Karpas-422 (cell line): ENCODE data around the gene BRI3BP. TPM values are rescaled to one million over a fixed set of nuclear protein-coding genes. Genes with fewer than 3 reads are reported as not detected.
"Not testable (repeated sequence)": the region's sequence is repeated elsewhere in the genome, so short reads cannot be mapped to it uniquely, and the experiment has no call there.

Source experiments
- DNase-seq: peaks from one replicate; pipeline ENCODE4 v3.0.0-alpha.2; 2015
- H2AFZ ChIP-seq: fragments of 200-600 bp; sonication (generic); 2 replicates; pipeline ENCODE4 v1.6.1; 2014; ENCODE audit warnings: antibody characterized with exemption, low read length, mixed read lengths
- H3K27ac ChIP-seq: fragments of 200-600 bp; sonication (generic); 2 replicates; pipeline ENCODE4 v1.5.1; 2014; ENCODE audit warnings: mild to moderate bottlenecking, low read length, moderate library complexity
- H3K27me3 ChIP-seq: fragments of 200-600 bp; sonication (generic); 2 replicates; pipeline ENCODE4 v1.6.1; 2014; ENCODE audit warnings: low read length, mixed read lengths
- H3K36me3 ChIP-seq: fragments of 200-600 bp; sonication (generic); 2 replicates; pipeline ENCODE4 v1.6.1; 2014; ENCODE audit warnings: low read length, mixed read lengths; ENCODE audit not compliant: insufficient read depth
- H3K4me1 ChIP-seq: fragments of 200-600 bp; sonication (generic); 2 replicates; pipeline ENCODE4 v1.6.1; 2014; ENCODE audit warnings: mild to moderate bottlenecking, low read length, mixed read lengths
- H3K4me2 ChIP-seq: fragments of 200-600 bp; sonication (generic); 2 replicates; pipeline ENCODE4 v1.6.1; 2014; ENCODE audit warnings: low read length, low read depth, mild to moderate bottlenecking; ENCODE audit not compliant: poor library complexity, severe bottlenecking
- H3K4me3 ChIP-seq: fragments of 200-600 bp; sonication (generic); 2 replicates; pipeline ENCODE4 v1.5.1; 2014; ENCODE audit warnings: mild to moderate bottlenecking, antibody characterized with exemption, low read length, mixed read lengths
- H3K79me2 ChIP-seq: fragments of 200-600 bp; sonication (generic); 2 replicates; pipeline ENCODE4 v1.6.1; 2014; ENCODE audit warnings: mild to moderate bottlenecking, low read length, mixed read lengths
- H3K9ac ChIP-seq: fragments of 200-600 bp; sonication (generic); 2 replicates; pipeline ENCODE4 v1.6.0; 2014; ENCODE audit warnings: low read length
- H3K9me2 ChIP-seq: fragments of 200-600 bp; sonication (generic), shearing (Covaris generic); replicated peaks from 2 replicates; pipeline ENCODE4 v1.6.0; 2014; ENCODE audit warnings: mild to moderate bottlenecking, low read length, moderate library complexity; ENCODE audit not compliant: insufficient read depth
- H3K9me3 ChIP-seq: fragments of 300-700, 200-600 bp; sonication (generic); 2 replicates; pipeline ENCODE4 v1.6.1; 2014; ENCODE audit warnings: low read length, mixed read lengths
- H4K20me1 ChIP-seq: fragments of 200-600 bp; sonication (generic); 2 replicates; pipeline ENCODE4 v1.6.1; 2014; ENCODE audit warnings: mild to moderate bottlenecking, antibody characterized with exemption, low read length, low read depth; ENCODE audit not compliant: insufficient read depth
- total RNA-seq: library from RNA; depleted of rRNA; stranded (reverse); fragments of >200 nt; shearing (Covaris generic); gene quantifications from 2 replicates; pipeline ENCODE4 v1.2.3, GENCODE V29; 2014; ENCODE audit warnings: low replicate concordance

Gene BRI3BP
- total RNA-seq, 1 experiment from 2014 or later = 52.9 TPM

- Histone ChIP-seq H3K9ac (no peak overlapping the region), H3K9me3 (no peaks in the 10 kb centered on the region), H3K4me1 (peaks cover 4% of the 10 kb centered on the region; the same call in 1 of the 2 replicates), H4K20me1 (no peaks in the 10 kb centered on the region), H3K4me2 (no peak overlapping the region), H3K27ac (no peak overlapping the region), H3K36me3 (peaks cover 38% of the 10 kb centered on the region; the same call in 1 of the 2 replicates), H3K4me3 (no peak overlapping the region), H2AFZ (no peak overlapping the region), H3K9me2 (no peaks in the 10 kb centered on the region), H3K27me3 (no peaks in the 10 kb centered on the region), H3K79me2 (peaks cover 11% of the 10 kb centered on the region)
- DNase-seq = no peak
Measured at GRCh38 chr12:124980098-124980892, 13.2 kb upstream of the BRI3BP start.

DNA sequence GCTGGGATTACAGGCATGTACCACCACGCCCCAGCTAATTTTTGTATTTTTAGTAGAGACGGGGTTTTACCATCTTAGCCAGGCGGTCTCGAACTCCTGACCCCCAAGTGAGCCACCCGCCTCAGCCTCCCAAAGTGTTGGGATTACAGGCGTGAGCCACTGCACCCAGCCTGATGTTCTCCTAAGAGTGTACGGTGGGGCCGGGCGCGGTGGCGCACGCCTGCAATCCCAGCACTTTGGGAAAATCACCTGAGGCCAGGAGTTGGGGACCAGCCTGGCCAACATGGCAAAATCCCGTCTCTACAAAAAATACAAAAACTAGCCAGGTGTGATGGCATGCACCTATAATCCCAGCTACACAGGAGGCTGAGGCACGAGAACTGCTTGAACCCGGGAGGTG, 6.6 kb upstream of the BRI3BP start:
- not testable (repeated sequence) for H3K9me3 ChIP-seq, H3K9me2 ChIP-seq, H3K27ac ChIP-seq, H4K20me1 ChIP-seq, H3K4me3 ChIP-seq, H2AFZ ChIP-seq, H3K27me3 ChIP-seq, H3K9ac ChIP-seq, DNase-seq
- H3K4me1 ChIP-seq = peaks cover 14% of the 10 kb centered on the region
- peaks cover 41% of the 10 kb centered on the region for H3K79me2 ChIP-seq
- peak overlapping the region; percentile 80 for H3K4me2 ChIP-seq
- H3K36me3 ChIP-seq = peaks cover 18% of the 10 kb centered on the region; the same call in 1 of the 2 replicates

DNA sequence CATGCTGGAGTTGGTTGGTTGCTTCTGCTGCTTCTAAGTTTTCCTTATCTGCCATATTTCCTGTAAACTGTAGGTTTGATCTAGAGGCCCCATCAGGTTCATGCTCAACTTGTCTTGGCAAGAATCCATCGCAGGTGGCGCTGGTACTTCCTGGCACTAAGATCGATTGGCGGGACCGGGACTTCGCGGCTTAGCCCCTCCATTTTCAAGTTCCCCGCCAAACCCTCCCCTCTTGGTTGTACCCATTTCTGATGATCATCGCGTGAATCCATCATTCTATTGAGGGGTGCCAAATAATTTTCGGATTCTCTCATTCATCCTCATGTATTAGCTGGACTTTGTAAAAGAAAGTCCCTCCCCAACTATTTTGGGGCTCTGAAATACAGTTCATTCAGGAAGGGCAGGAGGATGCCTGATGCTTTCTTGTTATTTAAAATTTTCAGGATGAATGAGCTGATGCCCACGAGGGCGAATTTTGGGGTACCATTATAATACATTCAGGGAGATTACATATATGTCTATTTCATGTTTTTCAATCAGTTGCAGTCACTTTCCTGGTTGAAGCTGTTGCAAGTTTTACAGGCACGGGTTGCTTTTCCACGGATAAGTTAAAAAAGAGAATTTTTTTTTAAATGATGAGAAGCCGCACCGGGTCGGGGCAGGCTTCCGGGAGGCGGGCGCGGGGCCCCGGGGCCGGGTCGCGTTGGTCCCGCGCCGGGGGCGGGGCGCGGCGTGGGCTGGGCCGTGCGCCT, 395 bp upstream of the BRI3BP start:
- peak overlapping the region; percentile 66 for H2AFZ ChIP-seq
- H3K4me3 ChIP-seq = peak overlapping the region; percentile 63
- DNase-seq = peak; percentile 95
- H4K20me1 ChIP-seq = peaks cover 17% of the 10 kb centered on the region
- peaks cover 40% of the 10 kb centered on the region for H3K4me1 ChIP-seq
- H3K9ac ChIP-seq = peak overlapping the region; percentile 74
- no peaks in the 10 kb centered on the region for H3K9me3 ChIP-seq
- H3K79me2 ChIP-seq = peaks cover 46% of the 10 kb centered on the region
- H3K4me2 ChIP-seq = peak overlapping the region; percentile 93
- no peaks in the 10 kb centered on the region for H3K27me3 ChIP-seq
- peak overlapping the region; percentile 97 for H3K27ac ChIP-seq
- peaks cover 5% of the 10 kb centered on the region; the same call in 1 of the 2 replicates for H3K36me3 ChIP-seq
- no peaks in the 10 kb centered on the region for H3K9me2 ChIP-seq

DNA sequence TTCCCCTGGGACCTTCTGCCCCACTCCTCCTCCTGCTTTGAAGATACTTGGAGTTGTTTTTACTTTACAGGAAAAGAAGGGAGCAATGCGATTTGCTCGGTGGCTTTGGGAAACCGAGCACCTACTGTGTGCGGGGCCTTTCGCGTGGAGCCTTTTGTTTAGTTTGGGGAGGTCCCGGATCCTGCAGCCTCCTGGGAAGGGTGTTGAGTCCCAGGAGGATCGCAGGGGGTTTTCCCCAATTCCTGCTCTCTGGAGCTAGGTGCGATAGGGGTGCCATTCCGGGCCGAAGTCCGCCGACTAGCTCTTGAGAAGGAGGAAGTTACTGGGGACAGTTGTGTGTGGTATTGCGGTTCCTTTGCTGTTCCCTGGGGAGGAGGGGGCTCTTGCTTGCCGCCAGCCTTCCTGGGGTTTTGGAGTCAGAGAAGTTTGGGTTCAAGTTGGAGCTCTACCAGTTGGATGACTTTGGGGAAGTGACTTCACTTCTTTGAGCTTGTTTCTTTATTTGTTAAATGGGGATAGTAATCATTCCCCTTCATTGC, 1.1 kb downstream of the BRI3BP start:
- no peaks in the 10 kb centered on the region for H3K27me3 ChIP-seq
- peaks cover 25% of the 10 kb centered on the region for H4K20me1 ChIP-seq
- H3K36me3 ChIP-seq = peaks cover 16% of the 10 kb centered on the region; the same call in 1 of the 2 replicates
- peak overlapping the region; percentile 93 for H3K4me2 ChIP-seq
- peaks cover 52% of the 10 kb centered on the region for H3K79me2 ChIP-seq
- peaks cover 47% of the 10 kb centered on the region for H3K4me1 ChIP-seq
- peak; percentile 90 for DNase-seq
- peak overlapping the region; percentile 99 for H3K27ac ChIP-seq
- H3K9ac ChIP-seq = peak overlapping the region; percentile 87
- no peak overlapping the region for H2AFZ ChIP-seq
- no peaks in the 10 kb centered on the region for H3K9me3 ChIP-seq
- H3K9me2 ChIP-seq = no peaks in the 10 kb centered on the region
- H3K4me3 ChIP-seq = peak overlapping the region; percentile 86

DNA sequence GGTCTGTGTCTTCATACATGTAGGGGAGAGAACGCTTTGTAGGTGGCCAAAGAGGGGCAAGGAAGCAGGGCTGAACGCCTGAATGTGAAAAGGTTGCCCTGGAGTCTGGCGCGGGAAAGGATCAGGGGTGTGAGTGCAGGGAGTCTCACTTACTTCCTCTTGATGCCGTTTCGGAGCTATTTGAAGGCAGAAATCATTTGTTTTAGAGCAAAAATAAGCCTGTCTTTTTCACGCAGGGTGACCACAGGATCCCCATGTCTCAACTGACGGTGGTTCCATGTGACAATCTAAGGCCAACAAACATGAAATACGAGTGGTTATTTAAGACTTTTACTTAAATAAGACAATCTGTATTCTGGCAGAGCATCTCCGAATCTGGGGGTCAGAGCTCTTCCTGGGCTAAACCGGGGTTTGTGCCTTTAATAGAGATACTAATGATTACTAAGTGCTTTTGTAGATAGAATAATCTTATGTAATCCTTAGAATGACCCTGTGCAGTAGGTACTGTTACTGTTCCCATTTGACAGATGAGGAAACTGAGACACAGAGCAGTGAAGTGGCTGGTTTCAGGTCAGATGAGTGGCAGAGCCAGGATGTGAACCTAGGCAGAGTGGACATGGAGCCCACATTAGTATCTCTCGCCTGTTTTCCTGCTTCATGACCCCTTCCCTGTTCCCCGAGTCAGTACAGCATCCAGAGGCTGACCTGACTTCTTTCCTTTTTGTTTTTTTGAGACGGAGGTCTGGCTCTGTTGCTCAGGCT, 1.9 kb downstream of the BRI3BP start:
- peaks cover 55% of the 10 kb centered on the region for H3K4me1 ChIP-seq
- peak overlapping the region; percentile 86 for H3K4me3 ChIP-seq
- no peak overlapping the region for H2AFZ ChIP-seq
- H3K9me2 ChIP-seq = no peaks in the 10 kb centered on the region
- H3K9me3 ChIP-seq = no peaks in the 10 kb centered on the region
- no peaks in the 10 kb centered on the region for H3K27me3 ChIP-seq
- peak; percentile 95 for DNase-seq
- H4K20me1 ChIP-seq = peaks cover 30% of the 10 kb centered on the region
- H3K27ac ChIP-seq = peak overlapping the region; percentile 99
- peaks cover 16% of the 10 kb centered on the region; the same call in 1 of the 2 replicates for H3K36me3 ChIP-seq
- H3K79me2 ChIP-seq = peaks cover 60% of the 10 kb centered on the region
- H3K4me2 ChIP-seq = peak overlapping the region; percentile 93
- H3K9ac ChIP-seq = peak overlapping the region; percentile 87

DNA sequence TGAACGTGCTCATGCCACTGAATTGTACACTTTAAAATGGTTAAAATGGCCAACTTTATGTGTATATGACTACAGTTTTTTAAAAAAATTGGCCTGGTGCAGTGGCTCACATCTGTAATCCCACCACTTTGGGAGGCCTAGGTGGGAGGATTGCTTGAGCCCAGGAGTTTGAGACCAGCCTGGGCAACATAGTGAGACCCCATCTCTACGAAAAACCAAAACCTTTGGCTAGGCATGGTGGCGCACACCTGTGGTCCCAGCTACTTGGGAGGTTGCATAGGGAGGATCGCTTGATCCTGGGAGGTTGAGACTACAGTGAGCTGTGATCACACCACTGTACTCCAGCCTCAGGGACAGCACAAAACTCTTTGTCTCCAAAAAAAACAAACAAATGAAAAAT, 5.3 kb downstream of the BRI3BP start:
- Histone ChIP-seq H3K9me3 (no peaks in the 10 kb centered on the region), H3K9ac (no peak overlapping the region), H3K4me1 (peaks cover 71% of the 10 kb centered on the region), H4K20me1 (peaks cover 59% of the 10 kb centered on the region), H3K4me2 (no peak overlapping the region), H3K27ac (no peak overlapping the region), H3K4me3 (no peak overlapping the region), H3K36me3 (peaks cover 28% of the 10 kb centered on the region), H3K79me2 (peaks cover 93% of the 10 kb centered on the region), H2AFZ (no peak overlapping the region), H3K9me2 (no peaks in the 10 kb centered on the region), H3K27me3 (no peaks in the 10 kb centered on the region)
- no peak for DNase-seq

GRCh38 chr12:125001636-125002035, 8.2 kb downstream of the BRI3BP start:
- H3K4me3 ChIP-seq = peak overlapping the region; percentile 40; the same call in 1 of the 2 replicates

More at GRCh38 chr12:125001636-125002035, 8.2 kb downstream of the BRI3BP start:
- H3K9ac ChIP-seq = no peak overlapping the region
- peak overlapping the region; percentile 78 for H3K27ac ChIP-seq
- no peaks in the 10 kb centered on the region for H3K9me3 ChIP-seq
- peaks cover 53% of the 10 kb centered on the region for H3K4me1 ChIP-seq
- no peaks in the 10 kb centered on the region for H3K27me3 ChIP-seq
- H3K36me3 ChIP-seq = peaks cover 40% of the 10 kb centered on the region
- H3K4me2 ChIP-seq = peak overlapping the region; percentile 68
- peak; percentile 72 for DNase-seq
- H3K79me2 ChIP-seq = peaks cover 98% of the 10 kb centered on the region
- H3K9me2 ChIP-seq = no peaks in the 10 kb centered on the region
- H2AFZ ChIP-seq = no peak overlapping the region
- H4K20me1 ChIP-seq = peaks cover 70% of the 10 kb centered on the region
